Smooth muscle cell of the brain vasculature (primary cell): Measurements from ENCODE around the gene SESN2.

Source experiments
- DNase-seq: peaks from one replicate; pipeline ENCODE4 v3.0.0-alpha.2; 2012; ENCODE audit warnings: low read depth, low spot score

SESN2 gene

DNA sequence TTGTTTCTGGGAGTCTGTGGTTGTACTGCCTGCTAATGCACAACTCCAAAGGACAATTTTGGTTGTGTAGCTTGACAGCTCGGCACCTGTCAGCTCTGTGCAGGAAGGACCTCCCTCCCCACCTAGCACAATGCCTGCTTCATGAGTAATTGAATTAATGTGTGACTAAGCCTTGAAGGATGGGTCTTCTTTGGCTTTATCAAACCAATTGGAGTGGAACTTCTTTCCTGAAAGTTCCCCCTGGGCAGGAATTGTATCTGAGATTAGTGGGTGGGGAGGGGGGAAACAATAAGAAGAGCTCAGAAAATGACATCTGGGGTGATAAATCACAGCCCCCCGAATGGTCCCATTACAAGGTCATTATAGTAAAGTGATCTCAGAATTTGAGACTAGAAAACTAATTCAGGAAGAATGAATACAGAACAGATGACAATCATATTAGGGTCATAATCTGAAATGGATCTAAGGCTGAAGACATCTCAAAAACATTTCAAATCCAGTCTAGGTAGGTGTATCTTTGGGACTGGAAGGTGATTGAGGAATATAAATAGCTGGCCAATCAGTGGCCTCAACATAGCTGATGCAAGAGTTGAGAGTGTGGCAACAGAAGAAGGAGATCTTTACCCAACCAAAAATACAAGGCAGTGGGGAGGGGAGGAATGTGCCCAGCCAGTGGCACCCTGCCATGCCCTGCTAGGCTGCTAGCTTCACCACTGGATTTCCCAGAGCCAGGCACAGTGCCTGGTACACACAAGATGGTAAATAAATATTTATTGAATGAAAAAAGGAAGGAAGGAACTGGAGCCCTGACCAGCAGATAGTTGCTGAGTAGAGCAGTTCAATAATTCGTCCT, 10.1 kb upstream of the SESN2 start:
- DNase-seq, result no peak

- no peak for DNase-seq
Measured at GRCh38 chr1:28249866-28250295, 9.4 kb upstream of the SESN2 start.

DNA sequence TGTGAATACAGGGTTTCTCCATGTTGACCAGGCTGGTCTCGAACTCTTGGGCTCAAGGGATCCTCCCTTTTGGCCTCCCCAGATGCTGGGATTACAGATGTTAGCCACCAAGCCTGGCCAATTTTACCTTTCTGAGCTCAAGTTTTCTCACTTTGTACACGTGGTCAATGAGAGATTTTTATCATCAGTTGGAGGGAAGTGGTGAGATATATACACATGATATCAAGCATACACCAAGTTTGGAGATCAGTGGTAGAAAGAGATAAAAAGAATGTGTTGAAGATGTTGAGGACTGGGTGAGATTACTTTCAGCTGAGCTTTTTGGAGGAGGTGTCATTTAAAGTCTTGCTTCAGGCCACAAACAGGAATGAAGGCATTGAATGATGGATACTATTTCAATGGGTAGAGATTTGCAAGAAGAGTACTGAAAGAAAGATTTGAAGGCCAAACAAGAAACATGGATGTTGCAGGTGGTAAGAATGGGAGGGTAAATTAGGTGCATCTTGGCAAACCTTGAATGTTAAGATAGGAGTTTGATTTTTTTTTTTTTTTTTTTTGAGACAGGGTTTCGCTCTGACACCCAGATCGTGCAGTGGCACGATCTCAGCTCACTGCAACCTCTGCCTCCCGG, 3.0 kb upstream of the SESN2 start:
- DNase-seq, result no peak

- no peak for DNase-seq
Measured at GRCh38 chr1:28257736-28258135, 1.6 kb upstream of the SESN2 start.

GRCh38 chr1:28258628-28259251, 578 bp upstream of the SESN2 start:
- DNase-seq, result no peak

DNA sequence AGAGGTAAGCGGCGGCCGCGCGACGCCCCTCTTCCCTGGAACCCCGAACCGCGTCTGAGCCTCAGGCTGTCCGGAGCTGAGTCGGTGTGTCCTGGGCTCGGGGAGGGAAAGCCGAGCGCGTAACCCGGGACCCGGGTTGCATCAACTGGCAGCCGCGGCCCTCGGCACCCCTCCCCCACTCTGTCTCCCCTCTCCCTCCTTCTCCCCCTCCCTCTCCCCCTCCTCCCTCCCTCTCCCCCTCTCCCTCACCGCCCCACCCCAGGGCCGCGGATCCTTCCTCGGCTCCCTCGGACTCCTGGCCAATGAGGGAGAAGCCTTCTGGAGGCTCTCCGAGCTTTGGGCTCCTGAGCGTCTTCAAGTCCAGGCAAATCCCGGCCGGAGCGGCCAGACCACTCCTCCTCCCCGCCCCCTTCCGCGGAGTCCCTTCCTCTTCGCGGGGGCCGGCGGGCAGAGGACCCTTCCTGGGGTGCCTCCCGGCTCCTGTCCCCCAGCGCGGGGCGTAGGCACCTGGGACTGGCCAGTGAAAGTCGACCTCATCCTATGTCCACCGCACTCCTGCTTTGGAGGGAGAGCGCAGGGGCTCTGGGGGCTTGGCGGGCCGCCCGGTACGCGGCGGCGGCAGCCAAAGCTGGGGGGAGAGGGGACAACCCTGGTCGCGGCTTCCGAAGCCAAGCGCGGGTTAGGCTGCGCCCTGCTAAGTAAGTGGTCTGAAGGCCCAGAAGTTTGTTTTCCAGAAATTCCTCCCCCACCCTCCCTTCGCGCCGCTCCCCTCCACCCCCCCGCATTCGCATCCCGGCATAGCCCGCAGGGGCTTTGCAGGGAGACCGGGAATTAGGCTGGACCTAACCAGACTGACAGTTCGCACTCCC, 850 bp downstream of the SESN2 start:
- peak; percentile 58 for DNase-seq

DNA sequence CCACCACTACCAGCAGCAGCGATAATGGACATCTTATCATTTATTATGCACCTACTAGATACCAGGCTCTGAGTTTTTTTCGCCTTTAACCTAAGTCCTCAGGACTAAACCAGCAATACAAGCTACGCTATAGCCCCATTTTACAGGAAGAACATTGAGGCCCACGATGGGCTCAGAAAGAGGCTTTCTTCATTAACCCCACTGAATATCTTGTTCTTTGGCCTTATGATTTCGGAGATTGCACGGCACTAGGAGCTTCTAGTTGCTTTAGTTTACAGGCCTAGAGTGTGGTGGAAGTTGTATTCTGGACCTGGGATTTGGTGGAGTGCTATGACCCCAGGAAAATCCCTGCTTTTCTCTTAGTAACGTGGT, 1.5 kb downstream of the SESN2 start:
- DNase-seq, result no peak

DNA sequence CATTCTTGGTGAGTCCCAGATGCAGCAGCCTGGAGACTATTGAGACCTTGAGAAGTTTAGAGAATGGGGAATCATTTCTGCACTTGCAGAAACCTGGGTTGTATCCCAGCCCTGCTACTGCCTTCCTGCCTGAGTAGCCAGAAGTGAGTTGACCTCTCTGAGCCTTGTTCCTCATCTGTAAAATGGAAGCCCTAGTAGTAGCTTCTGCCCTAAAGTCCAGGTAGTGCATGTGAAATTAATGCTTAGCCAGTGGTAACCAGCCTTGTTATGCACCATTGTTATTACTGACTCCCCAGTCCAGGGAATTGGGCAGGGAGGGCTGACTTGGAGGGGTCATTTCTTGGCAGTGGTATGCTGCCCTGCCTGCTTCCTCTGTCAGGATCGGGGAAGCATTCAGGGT, 5.6 kb downstream of the SESN2 start:
- DNase-seq, result no peak

GRCh38 chr1:28265577-28265976, 6.3 kb downstream of the SESN2 start:
- no peak for DNase-seq

- DNase-seq, result no peak
Measured at GRCh38 chr1:28266920-28267322, 7.6 kb downstream of the SESN2 start.

DNA sequence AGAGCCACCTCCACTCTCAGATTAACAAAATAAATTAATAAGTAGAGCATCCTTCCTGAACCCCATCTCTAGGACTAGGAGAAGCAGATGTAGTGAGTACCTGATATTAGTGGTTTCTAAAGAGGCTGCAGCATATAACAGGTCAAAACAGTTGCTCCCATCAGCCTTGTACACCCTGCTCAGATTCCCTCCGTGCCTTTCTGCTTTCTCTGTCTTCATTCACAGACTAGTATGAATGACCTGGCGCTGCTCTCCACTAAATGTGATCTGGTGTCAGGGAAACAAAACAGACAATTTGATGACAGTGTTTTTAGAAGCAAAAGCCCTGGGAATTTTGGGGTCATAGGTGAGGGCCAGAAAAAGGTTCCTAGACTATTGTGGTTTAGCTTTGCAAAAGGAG, 8.3 kb downstream of the SESN2 start:
- no peak for DNase-seq

- no peak for DNase-seq
Measured at GRCh38 chr1:28269529-28269928, 10.2 kb downstream of the SESN2 start.

GRCh38 chr1:28272215-28272852, 13.0 kb downstream of the SESN2 start:
- no peak for DNase-seq

GRCh38 chr1:28273216-28273860, 14.0 kb downstream of the SESN2 start:
- no peak for DNase-seq

GRCh38 chr1:28278763-28279162, 19.4 kb downstream of the SESN2 start:
- DNase-seq, result no peak

- no peak for DNase-seq
Measured at GRCh38 chr1:28279721-28280120, 20.4 kb downstream of the SESN2 start.

DNA sequence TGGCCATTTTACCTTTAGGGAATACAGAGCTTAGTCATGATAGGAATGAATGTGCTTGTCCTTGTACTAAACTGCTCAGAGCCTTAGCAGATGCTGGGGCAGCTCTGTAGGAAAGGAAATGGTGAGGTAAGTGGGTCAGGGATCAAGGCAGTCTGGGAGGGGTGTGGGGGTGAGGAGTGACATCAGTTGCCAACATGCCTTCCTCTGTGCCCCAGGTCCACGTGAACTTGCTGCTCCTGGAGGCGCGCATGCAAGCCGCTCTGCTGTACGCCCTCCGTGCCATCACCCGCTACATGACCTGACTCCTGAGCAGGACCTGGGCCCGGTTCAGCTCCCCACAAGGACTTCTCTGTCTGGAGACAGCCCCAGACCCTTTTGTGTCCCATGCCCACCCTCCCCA, 21.2 kb downstream of the SESN2 start:
- no peak for DNase-seq

- no peak for DNase-seq
Measured at GRCh38 chr1:28280977-28281381, 21.7 kb downstream of the SESN2 start.

- no peak for DNase-seq
Measured at GRCh38 chr1:28281608-28282425, 22.5 kb downstream of the SESN2 start.
